GM21515 (cell line): Measurements from ENCODE around the gene SLC25A6.
"Not testable (repeated sequence)": the region's sequence is repeated elsewhere in the genome, so short reads cannot be mapped to it uniquely, and the experiment has no call there.

ENCODE experiments used
- ATAC-seq: cut with Tn5 transposase; IDR thresholded peaks from one replicate; pipeline ENCODE4 v1.9.1; 2021; ENCODE audit not compliant: unreplicated experiment

Gene SLC25A6

DNA sequence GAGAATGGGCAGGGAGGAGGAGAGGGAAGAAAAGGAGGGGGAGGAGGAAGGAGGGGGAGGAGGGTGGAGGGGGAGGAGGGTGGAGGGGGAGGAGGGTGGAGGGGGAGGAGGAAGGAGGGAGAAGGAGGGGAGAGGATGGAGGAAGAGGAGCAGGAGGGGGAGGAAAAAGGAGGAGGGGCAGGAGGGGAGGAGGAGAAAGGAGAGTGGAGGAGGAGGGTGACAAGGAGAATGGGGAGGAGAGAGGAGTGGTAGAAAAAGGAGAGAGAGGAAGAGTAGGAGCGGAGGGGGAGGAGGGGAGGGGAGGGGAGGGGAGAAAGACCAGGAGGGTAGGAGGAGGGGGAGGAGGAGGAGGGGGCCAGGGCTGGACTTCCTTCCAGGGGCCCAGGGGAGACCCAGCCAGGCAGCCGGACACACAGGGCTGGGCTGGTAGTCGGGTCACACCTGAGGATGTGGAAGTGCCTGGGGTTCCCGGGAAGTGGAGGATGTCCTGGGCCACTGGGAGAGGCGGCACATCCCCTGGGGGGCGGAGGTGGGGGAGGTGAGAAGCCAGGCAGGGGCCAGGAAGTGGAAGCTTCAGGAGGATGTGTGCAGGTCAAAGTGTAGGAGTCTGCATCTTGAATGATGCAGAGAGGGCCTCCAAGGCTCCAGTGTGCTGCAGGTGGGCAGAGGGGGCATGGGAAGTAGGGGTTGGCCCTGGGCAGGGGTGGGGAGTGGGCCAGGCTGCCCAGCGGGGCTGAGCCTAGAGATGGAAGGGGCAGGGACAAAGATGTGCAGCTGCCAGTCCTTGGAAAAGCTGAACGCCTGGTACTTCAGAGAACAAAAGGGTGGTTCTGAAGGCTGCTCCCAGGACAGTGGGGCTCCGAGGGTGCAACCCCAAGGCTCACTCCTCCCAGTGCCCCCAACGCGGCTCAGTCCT, 36.5 kb downstream of the SLC25A6 start:
- no peak for ATAC-seq

DNA sequence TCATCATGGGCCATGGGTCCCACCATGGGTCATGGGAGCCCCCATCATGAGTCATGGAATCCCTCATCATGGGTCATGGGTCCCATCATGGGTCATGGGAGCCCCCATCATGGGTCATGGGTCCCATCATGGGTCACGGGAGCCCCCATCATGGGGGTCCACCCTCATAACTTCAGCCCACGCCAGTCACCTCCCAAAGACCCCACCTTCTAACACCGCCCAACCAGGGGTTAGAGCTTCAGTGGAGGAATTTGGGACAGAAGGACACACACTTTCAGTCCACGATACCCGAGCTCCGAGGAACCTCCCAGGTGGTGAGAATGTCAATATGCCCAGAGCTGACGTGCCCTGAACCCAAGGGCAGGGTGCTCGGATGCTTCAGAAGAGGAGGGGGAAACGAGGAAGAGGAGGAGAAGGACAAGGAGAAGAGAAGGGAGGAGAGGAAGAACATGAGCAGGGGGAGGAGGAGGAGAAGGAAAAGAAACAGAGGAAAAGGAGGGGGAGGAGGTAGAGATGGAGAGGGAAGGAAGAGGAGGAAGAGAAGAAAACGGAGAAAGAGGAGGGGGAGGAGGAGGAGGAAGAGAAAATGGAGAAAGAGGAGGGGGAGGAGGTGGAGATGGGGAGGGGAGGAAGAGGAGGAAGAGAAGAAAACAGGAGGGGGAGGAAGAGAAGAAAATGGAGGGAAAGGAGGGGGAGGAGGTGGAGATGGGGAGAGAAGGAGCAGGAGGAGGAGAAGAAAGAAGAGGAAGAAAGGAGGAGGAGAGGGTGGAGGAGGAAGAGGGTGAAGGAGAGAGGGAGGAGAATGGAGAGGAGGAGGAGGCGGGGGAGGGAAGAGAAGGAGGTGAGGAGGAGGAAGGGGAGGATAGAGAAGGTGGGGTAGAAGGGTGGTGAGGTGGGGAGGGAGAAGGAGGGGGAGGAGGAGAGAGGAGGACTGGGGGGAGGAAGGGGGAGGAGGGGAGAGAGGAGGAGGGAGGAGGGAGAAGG, 37.6 kb downstream of the SLC25A6 start:
- no peak for ATAC-seq

DNA sequence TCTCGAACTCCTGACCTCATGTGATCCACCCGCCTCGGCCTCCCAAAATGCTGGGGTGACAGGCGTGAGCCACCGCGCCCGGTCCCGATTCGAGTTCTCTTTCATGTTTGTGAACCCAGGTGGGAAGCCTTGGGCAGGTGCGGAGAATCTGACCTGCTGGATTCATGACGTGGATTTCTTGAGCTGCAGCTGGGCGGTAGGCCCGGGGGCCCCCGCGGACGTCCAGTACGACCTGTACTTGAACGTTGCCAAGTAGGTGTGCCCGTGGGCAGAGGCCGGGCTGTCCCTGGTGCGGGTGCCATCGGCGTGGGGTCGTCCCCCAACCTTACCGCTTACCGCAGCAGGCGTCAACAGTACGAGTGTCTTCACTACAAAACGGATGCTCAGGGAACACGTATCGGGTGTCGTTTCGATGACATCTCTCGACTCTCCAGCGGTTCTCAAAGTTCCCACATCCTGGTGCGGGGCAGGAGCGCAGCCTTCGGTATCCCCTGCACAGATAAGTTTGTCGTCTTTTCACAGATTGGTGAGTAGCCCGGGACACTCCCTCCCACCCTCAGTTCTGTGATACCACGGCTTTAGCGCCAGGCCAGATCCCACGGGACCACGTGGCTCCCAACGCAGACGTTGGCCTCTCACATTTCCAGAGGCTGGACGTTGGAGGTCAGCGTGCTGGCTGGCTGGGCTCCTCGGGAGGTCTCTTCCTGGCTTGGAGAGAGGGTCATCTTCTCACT, 39.8 kb downstream of the SLC25A6 start:
- no peak for ATAC-seq

DNA sequence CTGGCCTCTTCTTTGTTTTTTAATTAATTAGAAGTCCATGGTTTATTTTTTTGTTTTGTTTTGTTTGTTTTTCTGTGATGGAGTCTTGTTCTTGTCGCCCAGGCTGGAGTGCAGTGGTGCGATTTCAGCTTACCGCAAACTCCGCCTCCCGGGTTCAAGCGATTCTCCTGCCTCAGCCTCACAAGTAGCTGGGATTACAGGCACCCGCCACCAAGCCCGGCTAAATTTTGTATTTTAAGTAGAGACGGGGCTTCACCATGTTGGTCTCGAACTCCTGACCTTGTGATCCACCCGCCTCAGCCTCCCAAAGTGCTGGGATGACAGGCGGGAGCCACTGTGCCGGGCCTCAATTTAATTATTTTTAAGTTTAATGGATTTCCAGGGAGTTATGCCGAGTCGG, 42.3 kb downstream of the SLC25A6 start:
- ATAC-seq: not testable (repeated sequence)

DNA sequence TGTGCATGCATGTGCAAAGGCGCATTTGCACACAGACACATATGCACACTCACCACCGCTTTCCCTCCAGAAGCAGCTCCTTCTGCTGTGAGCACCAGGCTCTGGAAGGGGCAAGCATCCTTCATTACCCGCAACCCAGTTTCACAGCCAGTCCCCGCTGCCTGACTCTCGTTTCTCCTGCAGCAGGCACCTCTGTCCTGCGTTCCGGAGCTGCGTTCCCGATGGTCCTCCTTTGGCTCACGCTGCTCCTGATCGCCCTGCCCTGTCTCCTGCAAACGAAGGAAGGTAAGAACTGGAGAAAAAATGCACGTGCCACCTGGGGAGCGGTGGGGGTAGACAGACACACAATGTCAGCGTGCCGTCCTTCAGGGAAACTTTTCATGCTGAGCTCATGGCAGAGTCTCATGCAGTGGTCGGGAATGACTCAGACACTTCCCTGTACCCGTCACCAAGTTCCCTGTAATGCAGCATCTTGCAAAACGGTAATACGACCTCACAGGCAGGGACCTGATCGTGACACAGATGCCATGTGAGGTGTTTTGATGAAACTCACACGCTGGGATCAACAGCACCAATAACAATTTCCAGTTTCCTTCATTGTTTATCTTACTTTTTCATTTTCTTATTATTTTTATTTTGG, 50.2 kb downstream of the SLC25A6 start:
- ATAC-seq: no peak

DNA sequence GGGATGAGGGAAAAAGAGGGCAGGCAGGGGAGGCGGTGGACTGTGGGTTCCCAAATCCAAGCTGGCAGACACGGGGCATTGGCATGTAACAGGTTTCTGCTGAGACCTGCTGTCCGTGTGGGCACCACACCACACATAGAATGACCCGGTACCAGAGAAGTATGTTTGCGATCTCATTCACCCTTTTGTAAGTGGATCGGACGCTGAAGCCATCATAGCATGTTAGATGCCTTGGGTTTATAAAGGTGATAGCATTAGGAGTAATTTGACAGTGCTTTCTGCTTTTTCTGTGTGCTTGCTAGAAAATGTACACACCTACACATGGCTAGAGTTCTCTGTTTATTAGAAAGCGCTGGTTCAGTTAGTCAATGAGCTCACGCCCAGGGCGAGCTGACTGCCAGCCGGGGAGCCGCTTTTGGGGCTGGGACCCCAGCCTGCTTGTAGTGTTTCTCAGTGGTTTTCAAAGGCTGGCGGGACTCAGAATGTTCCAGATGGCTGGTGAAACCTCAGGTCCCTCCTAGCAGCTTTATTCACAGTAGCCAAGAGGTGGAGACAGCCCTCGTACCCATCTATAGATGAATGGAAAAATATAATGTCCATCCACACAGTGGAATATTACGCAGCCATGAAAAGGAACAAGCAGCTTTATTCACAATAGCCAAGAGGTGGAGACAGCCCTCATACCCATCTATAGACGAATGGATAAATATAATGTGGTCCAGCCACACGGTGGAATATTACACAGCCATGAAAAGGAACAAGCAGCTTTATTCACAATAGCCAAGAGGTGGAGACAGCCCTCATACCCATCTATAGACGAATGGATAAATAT, 54.7 kb downstream of the SLC25A6 start:
- ATAC-seq: peak; percentile 33

DNA sequence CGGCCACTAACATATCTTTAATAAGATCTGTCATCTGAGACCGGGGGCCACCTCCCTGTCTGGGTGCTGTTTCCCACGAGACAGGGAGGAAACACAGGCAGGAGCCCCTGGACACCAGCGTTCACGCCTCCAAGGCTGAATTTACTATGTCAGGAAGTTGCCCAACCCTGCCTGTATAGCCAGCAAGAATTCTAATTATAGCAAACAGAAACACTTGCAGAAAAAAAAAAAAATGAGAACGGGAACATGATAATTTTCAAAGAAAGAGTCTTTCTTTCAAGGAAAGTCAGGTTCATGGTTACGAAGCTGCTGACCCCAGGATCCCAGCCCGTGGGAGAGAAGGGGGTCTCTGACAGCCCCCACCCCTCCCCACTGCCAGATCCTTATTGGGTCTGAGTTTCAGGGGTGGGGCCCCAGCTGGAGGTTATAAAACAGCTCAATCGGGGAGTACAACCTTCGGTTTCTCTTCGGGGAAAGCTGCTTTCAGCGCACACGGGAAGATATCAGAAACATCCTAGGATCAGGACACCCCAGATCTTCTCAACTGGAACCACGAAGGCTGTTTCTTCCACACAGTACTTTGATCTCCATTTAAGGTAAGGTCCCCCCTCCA, 55.5 kb downstream of the SLC25A6 start, which contains the start of gene IL3RA:
IL3RA (plus strand) TSS at position 455 of the 613 bp plus-strand sequence. CDS start 4,981 bp downstream, outside the sequence.
- peak; percentile 64 for ATAC-seq
